GM19397 (cell line): ENCODE results near the gene CTDSPL.
"Not testable (repeated sequence)": the region's sequence is repeated elsewhere in the genome, so short reads cannot be mapped to it uniquely, and the experiment has no call there.

ENCODE experiments used
- ATAC-seq: cut with Tn5 transposase; IDR thresholded peaks from one replicate; pipeline ENCODE4 v1.9.1; 2021; ENCODE audit warnings: mild to moderate bottlenecking, moderate library complexity; ENCODE audit not compliant: unreplicated experiment

Gene CTDSPL

GRCh38 chr3:37861620-37862041 lies at the start of gene CTDSPL:
CTDSPL (plus strand) TSS chr3:37861880; CDS start chr3:37862200, 320 bp downstream.
- ATAC-seq, result no peak

- ATAC-seq, result no peak
Measured at GRCh38 chr3:37812499-37812896, 49.2 kb upstream of the CTDSPL start.

- no peak for ATAC-seq
Measured at GRCh38 chr3:37813403-37813802, 48.3 kb upstream of the CTDSPL start.

- ATAC-seq, result no peak
Measured at GRCh38 chr3:37814547-37814946, 47.1 kb upstream of the CTDSPL start.

GRCh38 chr3:37815156-37815555 lies 46.5 kb upstream of the CTDSPL start:
- not testable (repeated sequence) for ATAC-seq

GRCh38 chr3:37816271-37816670 lies 45.4 kb upstream of the CTDSPL start:
- no peak for ATAC-seq

GRCh38 chr3:37819591-37819990 lies 42.1 kb upstream of the CTDSPL start:
- no peak for ATAC-seq

- ATAC-seq, result no peak
Measured at GRCh38 chr3:37820286-37820685, 41.4 kb upstream of the CTDSPL start.

GRCh38 chr3:37823189-37823588 lies 38.5 kb upstream of the CTDSPL start:
- ATAC-seq, result no peak

GRCh38 chr3:37824090-37824953 lies 37.4 kb upstream of the CTDSPL start:
- ATAC-seq, result no peak

- ATAC-seq, result no peak
Measured at GRCh38 chr3:37824954-37825328, 36.7 kb upstream of the CTDSPL start.

GRCh38 chr3:37825744-37826400 lies 35.8 kb upstream of the CTDSPL start:
- ATAC-seq, result no peak

GRCh38 chr3:37826502-37826901 lies 35.2 kb upstream of the CTDSPL start:
- no peak for ATAC-seq

GRCh38 chr3:37826933-37827332 lies 34.7 kb upstream of the CTDSPL start:
- ATAC-seq, result no peak

GRCh38 chr3:37832480-37832879 lies 29.2 kb upstream of the CTDSPL start:
- no peak for ATAC-seq

GRCh38 chr3:37833302-37834186 lies 28.1 kb upstream of the CTDSPL start:
- ATAC-seq, result no peak

GRCh38 chr3:37836589-37836988 lies 25.1 kb upstream of the CTDSPL start:
- no peak for ATAC-seq

- no peak for ATAC-seq
Measured at GRCh38 chr3:37847689-37848088, 14.0 kb upstream of the CTDSPL start.

- no peak for ATAC-seq
Measured at GRCh38 chr3:37849146-37849923, 12.3 kb upstream of the CTDSPL start.

GRCh38 chr3:37852097-37852496 lies 9.6 kb upstream of the CTDSPL start:
- no peak for ATAC-seq

- no peak for ATAC-seq
Measured at GRCh38 chr3:37852771-37853170, 8.9 kb upstream of the CTDSPL start.
